Stimulated activated CD4-positive, alpha-beta T cell treated with anti-CD3 and anti-CD28 coated beads, Interleukin-4, amount 100 ng/mL, for 4 hours (primary cell): ENCODE data around the gene FBLL1.
"Not testable (repeated sequence)": the region's sequence is repeated elsewhere in the genome, so short reads cannot be mapped to it uniquely, and the experiment has no call there.

Experiments used
- DNase-seq, 2 experiments: peaks; one replicate each; pipeline ENCODE4 v3.0.0-alpha.2; 2020

Gene FBLL1

DNA sequence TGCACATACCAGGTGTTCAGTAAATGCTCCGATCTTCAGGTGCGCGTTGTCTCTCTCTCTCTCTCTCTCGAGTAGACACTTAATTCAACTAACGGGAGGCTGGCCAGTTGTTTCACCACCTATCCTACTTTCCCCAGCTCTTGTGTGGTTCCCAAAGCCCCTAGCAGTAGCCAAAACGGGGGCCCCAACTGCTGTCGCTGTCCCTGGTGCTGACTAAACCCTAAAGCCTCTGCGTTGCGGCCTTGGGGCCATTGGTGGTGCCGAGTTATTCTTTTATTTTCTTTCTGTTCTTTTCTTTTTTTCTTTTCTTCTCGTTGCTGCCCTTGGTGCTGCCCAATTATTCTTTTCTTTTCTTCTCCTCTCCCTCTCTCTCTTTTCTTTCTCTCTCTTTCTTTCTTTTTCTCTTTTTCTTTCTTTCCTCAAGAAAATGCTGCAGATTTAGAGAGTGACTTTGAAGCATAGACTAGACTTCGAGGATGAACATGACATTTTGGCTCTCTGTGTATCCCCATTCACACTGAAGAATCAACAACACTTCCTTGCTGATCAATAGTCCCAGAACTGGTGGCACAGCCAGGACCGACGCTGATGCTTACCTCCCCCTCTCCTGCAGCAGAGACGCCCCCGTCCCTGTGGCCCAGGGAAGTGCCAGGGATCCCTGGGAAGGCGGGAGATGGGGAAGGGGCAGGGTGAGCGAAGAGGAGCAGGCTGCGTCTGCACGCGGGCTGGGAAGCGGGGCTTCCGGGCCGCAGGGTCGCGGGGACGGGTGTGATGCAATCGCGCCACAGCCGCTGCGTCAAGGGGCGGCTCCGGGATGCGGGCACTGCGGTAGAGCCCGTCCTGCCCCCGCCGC is at the start of gene FBLL1:
Gene FBLL1, plus strand, starts transcription at position 785 of the 853 bp plus-strand sequence. CDS start 200 bp downstream, outside the sequence.
- peak; percentile 14 to 24 for DNase-seq

DNA sequence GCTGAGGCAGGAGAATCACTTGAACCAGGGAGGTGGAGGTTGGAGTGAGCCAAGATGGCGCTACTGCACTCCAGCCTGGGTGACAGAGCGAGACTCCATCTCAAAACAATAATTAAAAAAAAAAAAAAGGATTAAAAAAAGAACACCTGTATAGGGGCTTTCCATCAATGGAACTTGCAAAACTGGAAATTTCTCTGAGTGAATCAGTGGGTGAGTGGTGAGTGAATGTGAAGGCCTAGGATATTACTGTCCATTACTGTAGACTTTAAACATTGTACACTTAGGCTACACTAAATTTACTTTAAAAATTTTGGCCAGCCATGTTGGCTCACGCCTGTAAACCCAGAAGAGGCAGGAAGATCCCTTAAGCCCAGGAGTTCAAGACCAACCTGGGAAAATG is 48.5 kb upstream of the FBLL1 start:
- DNase-seq = no peak

DNA sequence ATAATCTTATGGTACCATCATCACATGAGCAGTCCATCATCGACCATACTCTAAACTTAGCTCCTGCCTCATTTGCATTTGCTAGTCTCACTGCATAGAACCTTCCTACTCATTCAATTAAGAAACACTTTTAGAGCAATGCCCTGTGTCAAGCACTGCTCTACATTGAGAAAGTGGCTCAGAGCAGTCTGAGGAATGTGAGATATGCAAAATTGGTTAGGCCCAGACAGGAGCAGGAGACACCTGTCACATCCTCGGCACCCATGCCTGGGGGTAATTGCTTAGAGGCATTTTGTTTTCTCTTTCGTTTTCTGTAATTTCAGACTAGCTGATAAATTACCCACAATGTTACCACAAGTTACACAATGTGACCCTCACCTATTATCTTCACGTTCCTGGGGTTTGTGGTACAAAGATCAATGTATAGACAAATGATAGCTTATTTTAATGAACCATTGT is 47.7 kb upstream of the FBLL1 start:
- DNase-seq = no peak

DNA sequence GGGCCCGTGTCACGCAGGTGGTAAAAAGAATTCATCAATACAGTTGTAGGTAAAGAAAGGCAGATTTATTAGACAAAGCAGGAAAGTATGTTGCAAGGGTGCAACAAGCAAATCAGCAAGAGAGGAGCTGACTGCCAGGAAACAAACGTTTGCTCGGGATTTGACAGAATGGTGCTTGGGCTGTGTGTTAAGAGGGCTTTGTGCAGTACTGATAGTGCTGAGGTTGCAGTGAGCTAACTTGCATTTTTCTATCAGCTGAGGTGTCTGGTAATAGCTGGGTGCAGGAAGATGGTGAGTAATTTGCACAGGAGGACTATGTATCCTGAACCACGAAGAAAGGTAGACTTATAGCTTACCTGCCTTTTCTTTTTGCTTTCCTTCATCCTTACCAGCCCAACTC is 46.7 kb upstream of the FBLL1 start:
- DNase-seq = no peak

DNA sequence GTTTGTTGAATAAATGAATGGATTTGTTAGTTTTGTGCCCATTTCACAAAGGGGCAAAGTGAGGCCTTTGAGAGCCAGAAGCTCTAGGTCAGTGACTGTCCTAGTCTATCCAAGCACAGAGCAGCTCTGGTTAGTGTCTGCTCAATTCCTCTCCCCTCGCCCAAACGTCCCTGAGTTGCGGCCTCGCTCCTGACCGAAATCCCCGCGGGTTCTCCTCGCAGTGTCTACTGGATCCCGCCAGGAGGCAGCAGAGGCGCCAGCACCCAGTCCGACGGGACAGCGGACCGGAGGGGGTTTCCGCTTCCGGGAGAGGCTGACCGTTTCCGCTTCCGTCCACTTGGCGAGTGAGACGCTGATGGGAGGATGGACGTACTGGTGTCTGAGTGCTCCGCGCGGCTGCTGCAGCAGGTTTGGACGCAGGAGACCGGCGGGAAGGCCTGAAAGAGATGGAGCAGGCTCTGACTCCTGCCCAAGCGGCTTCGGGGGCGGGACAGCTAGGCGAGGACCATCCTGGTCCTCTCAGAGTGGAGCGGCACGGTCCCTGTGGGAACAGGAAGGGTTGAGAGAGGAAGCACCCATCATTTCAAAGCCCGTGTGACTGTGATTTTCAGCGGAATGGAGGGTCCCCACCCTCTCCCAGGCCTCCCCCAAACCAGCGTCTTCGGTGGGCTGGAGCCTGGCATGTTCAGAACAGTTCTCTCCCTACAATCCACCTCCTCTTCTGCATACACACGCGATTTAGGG is 42.8 kb upstream of the FBLL1 start, which contains the start of gene RARS1:
Gene RARS1, plus strand, starts transcription at position 336 of the 744 bp plus-strand sequence. Its CDS starts 28 bp downstream, at position 364.
- peak; percentile 84 to 88 for DNase-seq

DNA sequence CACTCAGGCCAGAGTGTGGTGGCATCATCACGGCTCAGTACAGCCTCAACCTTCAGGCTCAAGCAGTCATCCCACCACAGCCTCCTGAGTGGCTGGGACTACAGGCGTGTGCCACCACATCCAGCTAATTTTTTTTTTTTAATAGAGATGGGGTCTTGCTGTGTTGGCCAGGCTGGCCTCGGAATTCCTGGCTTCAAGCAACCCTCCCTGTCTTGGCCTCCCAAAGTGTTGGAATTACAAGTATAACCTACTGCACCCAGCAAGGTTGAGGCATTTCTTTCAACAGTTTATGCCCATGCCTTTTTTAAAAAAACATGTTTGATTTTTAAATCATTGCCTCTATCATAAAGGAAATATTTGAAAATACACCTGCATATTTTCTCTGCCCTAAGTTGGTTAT is 40.0 kb upstream of the FBLL1 start:
- no peak for DNase-seq

DNA sequence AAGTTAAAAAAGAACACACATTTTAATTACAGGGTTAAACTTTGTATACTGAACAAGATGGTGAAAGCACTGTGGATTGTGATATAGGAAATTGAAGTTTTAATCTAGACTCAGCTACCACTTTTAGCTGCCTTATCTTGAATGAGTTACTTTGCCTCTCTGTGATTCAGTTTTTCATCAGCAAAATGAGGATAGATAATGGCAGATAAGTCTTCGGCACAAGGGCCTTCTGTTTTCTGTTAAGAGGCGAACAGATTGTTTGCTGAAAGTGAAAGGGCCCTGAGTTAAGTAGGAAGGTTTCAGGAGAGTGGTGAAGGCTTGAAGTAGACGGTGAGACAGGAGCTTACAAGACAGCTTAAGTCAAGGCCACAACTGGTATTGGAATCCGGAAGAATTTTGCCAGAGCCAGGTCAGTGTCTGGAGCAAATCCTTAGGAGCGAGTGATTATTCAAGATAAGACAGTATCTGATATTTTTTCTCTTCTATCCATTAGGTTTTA is 35.0 kb upstream of the FBLL1 start:
- no peak for DNase-seq

DNA sequence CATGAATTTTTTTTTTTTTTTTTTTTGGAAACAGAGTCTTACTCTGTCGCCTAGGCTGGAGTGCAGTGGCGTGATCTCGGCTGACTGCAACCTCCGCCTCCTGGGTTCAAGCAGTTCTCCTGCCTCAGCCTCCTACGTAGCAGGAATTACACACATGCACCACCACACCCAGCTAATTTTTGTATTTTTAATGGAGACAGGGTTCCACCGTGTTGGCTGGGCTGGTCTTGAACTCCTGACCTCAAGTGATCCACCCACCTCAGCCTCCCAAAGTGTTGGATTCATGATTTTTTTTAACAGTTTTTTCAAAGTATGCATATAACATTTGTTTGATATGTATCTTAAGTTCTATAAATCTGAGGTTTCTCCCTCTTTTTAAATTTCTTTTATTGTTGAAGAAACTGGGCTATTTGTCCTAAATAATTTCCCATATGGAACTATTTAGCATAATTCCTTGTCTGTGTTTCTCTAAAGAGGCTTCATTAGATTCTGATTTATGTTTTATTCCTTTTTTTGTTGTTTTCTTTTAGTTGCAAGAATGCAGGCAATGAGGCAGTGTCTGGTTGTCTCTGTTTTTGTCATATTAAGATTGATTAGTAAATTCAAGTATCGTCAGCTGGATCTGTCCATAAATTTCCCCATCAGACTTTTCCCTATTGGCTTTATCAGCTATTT is 26.4 kb upstream of the FBLL1 start:
- no peak for DNase-seq

DNA sequence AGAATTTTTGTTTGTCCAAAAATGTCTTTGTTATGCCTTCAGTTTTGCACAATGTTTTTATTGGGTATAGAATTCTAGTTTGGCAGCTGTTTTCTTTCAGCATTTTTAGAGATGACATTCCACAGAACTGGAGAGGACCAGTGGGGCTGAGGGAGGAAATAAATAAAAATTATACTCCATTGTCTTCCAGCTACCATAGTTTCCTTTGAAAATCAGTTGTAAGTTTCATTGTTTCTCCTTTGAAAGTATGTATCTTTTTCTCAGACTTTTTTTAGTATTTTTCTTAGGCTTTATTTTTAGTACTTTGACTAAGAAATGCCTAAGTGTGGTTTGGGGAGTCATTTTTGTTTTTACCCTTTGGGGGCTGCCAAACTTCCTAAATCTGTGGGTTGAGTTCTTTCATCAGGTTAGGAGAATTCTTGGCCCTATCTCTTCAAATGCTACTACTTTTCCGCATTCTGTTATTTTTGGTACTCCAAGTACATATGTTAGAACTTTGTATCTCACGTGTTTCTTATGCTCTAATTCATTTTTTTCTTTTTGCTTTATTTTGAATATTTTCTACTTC is 15.2 kb upstream of the FBLL1 start:
- no peak for DNase-seq

DNA sequence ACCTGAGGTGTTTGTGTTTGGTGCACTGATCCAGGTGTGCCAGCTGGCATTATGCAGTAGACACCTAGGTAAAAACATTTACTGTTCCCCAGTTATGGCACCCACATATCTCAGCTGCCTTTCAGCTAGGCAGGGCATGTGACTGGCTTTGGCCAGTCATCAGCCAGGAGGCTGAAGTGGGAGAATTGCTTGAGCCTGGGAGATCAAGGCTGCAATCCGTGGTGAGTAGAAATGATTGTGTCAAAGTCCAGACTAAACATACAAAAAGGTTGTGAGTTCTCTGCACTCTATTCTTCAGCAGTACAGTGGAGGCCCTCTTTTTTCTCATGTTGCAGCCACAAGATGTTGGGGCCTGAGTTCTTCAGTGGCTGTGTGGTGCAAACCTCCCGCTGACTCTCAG is 3.2 kb upstream of the FBLL1 start:
- no peak for DNase-seq

DNA sequence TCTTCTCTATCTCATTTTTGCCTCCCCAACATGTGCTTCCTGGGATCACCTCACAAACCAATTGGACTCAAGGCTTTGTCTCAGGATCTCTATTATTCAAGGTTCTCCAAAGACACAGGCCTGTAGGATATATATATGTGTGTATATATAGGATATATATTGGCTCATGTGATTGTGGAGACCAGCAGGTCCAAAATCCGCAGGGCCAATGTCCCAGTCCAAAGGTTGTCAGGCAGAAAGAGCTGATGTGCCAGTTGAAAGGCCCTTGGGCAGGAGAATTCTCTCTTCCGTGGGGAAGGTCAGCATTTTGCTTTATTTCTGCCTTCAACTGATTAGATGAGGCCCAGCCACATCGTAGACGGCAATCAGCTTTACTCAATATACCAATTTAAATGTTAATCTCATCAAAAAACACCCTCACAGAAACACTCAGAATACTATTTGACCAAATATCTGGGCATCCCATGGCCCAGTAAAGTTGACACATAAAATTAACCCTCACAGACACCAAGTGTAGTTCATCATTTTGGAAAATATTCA is 1.3 kb upstream of the FBLL1 start:
- DNase-seq = no peak

DNA sequence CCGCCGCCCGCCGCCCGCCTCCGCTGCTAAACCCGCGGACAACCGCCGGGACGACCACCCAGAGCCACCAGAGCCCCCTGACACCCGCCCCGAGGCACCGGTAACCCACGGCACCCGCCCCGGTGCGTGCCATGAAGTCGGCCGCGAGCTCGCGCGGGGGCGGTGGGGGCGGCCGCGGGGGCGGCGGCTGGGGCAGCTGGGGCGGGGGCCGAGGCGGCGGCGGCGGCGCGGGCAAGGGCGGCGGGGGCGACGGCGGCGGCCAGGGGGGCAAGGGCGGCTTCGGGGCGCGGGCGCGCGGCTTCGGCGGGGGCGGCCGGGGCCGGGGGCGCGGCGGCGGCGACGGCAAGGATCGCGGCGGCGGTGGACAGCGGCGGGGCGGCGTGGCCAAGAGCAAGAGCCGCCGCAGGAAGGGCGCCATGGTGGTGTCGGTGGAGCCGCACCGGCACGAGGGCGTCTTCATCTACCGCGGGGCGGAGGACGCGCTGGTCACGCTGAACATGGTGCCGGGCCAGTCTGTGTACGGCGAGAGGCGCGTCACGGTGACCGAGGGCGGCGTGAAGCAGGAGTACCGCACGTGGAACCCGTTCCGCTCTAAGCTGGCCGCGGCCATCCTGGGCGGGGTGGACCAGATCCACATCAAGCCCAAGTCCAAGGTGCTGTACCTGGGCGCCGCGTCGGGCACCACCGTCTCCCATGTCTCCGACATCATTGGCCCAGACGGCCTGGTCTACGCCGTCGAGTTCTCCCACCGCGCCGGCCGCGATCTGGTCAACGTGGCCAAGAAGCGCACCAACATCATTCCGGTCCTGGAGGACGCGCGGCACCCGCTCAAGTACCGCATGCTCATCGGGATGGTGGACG is 499 bp downstream of the FBLL1 start:
- peak in 1 of 2 experiments; percentile 6 for DNase-seq

DNA sequence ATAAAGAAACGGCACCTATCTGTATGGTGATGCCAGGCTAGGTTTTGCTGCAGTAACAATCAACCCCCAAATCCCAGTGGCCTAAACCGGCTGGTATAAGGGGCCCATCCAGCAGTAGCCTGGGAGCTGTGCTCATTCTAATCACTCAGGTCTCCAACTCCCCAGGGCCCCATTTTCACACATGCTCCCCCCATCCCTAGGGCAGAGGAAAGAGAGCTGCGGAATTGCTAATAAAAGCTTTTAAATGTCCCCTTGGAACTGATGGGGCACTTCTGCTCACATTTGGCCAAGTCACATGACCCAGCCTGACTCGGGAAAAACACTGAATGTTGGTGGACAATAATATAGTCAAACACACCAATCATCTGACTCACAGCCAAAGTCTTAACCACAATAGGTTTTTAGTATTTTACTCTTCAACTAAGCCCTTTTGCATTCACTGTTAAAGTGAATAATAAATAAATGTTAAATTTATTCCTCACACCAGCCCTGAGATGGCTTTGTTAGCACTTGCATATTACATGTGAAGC is 1.6 kb downstream of the FBLL1 start:
- DNase-seq = no peak

DNA sequence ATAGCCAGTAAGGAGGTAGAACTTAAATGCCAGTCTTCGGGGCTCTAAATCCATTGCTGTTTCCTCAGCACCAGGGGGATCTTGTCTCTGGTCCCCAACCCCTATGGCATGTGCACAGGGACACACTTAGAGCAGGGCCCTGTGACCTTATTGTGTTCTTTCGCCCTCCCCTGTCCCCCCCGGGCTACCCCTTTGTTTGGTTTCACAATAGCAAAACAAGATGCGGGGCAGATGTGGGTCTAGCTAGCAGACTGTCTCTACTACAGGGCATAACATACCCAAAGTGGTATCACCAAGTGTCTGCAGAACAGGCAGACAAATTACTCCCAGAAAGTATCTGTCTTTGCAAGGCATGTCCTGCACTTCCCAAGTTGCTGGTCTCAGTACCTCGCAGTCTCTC is 2.1 kb downstream of the FBLL1 start:
- DNase-seq = no peak

DNA sequence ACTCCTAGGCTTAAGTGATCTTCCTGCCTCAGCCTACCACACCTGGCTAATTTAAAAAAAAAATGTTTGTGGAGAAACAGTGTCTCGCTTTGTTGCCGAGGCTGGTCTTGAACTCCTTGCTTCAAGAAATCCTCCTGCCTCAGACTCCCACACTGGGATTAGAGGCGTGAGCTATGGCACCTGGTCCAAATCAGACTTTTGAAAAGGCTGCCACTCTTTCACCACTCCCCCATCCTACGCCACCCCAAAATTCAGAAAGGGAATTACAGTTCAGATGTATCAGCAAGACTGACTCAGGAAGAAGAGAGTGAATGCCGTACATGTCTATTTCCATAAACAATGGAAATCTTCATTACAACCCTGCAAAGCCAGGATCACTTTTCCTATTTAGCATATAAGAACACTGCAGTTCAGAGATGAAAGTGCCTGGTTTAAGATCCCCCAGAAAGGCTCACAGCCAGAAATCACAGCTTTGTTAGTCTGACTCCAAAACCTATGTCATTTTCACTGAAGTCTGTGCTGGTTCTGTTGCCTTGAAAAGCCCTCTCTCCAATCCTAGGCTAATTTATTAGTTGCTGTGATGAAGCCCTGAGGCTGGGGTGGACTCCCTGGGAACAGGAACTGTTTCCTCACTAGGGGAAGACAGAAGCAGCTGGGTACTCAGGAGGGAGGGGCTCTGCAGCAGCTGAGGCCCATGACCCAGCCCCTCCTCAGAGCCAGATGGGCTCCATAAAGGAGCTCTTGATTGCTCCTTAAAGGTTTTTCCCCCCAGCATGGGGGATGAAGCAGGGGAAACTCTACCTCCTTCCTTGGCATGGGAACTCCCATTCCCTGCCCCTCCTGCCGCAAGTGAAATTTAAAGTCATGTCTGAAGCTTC is 3.1 kb downstream of the FBLL1 start:
- DNase-seq = no peak

DNA sequence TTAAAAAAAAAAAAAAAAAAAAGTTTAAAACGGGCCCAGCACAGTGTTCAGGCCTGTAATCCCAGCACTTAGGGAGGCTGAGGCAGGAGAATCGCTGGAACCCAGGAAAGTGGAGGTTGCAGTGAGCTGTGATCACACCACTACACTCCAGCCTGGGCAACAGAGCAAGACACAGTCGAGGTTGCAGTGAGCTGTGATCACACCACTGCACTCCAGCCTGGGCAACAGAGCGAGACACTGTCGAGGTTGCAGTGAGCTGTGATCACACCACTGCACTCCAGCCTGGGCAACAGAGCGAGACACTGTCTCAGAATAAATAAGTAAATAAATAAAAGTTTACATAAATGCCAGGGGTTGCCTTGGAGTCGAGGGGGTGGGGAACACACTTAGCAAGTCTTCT is 5.2 kb downstream of the FBLL1 start:
- not testable (repeated sequence) for DNase-seq

DNA sequence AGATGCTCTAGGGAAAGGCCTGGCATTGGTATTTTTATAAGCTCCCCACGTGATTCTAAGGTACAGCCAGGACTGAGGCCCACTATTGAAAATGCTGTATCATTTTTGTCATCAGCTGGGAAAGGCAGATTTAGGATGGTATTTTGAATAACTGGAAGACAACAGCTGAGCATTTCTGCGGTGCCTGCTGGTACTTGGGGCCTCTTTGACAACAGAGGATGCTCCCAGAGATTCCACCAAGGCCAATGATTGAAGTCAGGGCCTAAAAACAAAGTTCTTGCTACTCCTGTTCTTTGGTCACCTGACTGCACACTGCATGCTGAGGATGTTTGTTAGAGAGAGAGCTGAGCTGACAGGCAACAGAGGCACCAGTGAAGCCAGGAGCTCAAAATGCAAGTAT is 8.1 kb downstream of the FBLL1 start:
- DNase-seq = no peak

DNA sequence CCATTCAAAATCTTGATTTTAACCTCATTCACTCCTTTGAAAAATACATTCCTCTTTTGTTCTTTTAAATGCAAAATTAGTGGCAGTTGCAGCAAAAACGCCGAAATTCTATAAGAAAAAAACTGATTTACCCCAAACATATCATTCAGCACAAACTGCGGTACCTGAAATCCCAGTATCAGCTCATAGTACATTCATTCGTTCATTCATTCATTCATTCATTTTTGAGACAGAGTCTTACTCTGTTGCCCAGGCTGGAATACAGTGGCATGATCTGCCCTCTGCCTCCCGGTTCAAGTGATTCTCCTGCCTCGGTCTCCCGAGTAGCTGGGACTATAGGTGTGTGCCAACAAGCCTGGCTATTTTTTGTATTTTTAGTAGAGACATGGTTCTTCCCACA is 20.4 kb downstream of the FBLL1 start:
- no peak for DNase-seq

DNA sequence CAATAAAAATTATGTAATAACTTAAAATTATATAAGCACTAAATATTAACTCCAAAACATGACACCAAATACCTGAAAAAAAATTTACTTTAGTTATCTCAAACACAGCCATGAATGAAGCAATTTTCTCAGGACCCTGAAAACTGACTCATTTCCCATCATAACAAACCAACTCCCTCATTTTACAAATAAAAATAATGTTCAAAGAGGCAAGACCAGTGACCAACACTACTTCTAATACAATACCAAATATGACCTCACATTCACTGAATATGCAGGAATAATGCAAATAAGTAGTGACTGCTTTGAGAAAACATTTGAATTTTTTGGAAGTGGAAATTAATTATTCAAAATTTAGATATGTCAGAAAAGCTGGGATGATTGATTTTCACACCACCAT is 21.6 kb downstream of the FBLL1 start:
- DNase-seq = no peak

DNA sequence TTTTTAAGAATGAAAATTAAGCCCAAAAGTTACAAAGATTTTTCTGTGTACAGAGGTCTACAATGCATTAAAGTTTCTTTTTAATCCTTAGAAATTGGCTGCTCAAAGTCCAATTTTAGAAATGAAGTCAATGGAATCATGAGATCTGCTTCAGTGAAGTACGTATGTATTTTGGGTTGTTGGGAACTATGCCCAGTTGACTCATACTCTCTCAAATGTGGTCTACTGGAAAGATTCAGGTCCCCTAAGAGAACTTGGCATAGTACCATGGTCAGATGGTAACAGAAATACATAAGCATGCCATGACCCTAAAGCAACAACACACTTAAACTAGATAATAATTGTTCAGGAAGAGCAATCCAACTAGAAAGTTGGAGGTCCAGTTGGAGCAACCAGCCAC is 23.0 kb downstream of the FBLL1 start:
- no peak for DNase-seq
